OCI-LY7 (cell line): ENCODE results near the gene INSYN2B. TPM values are rescaled to one million over a fixed set of nuclear protein-coding genes. Genes with fewer than 3 reads are reported as not detected.

Experiments
- BruUV-seq: library from RNA; stranded (reverse); fragments of 400-500 nt; replicated peaks from 2 replicates; lab custom pipeline; 2021; lab: Mats Ljungman, UMichigan
- CTCF ChIA-PET: fragments of 300-600 bp; sonication (Branson Sonifier 250); formaldehyde crosslinking; loops from one replicate; lab custom pipeline; 2022; ENCODE audit warnings: antibody characterized with exemption; ENCODE audit not compliant: unreplicated experiment; lab: Charles Lee
- POLR2A ChIA-PET: fragments of 300-600 bp; sonication (Branson Sonifier 250); formaldehyde crosslinking; loops from one replicate; lab custom pipeline; 2022; ENCODE audit warnings: antibody characterized with exemption; lab: Charles Lee
- DNase-seq: peaks from one replicate; pipeline ENCODE4 v3.0.0-alpha.2; 2015; ENCODE audit warnings: low spot score
- H2AFZ ChIP-seq: fragments of 200-600 bp; sonication (generic), shearing (Covaris generic); 2 replicates; pipeline ENCODE4 v1.6.1; 2014; ENCODE audit warnings: mild to moderate bottlenecking, antibody characterized with exemption, low read length, moderate library complexity
- H3K27ac ChIP-seq: fragments of 200-600 bp; sonication (generic); 2 replicates; pipeline ENCODE4 v1.5.1; 2014; ENCODE audit warnings: mixed run types, low read depth, mild to moderate bottlenecking, moderate library complexity, low read length, inconsistent platforms; ENCODE audit not compliant: poor library complexity, severe bottlenecking
- H3K36me3 ChIP-seq: fragments of 200-600 bp; sonication (generic); 2 replicates; pipeline ENCODE4 v1.6.1; 2014; ENCODE audit warnings: mild to moderate bottlenecking, antibody characterized with exemption, low read length, moderate library complexity, mixed read lengths; ENCODE audit not compliant: insufficient read depth
- H3K4me1 ChIP-seq: fragments of 200-600 bp; sonication (generic); 2 replicates; pipeline ENCODE4 v1.5.1; 2014; ENCODE audit warnings: mild to moderate bottlenecking, low read length; ENCODE audit not compliant: insufficient read depth, poor library complexity, severe bottlenecking
- H3K4me2 ChIP-seq: fragments of 200-600 bp; sonication (generic); 2 replicates; pipeline ENCODE4 v1.6.1; 2014; ENCODE audit warnings: mild to moderate bottlenecking, low read length
- H3K4me3 ChIP-seq: fragments of 200-600 bp; sonication (generic); 2 replicates; pipeline ENCODE4 v1.5.1; 2014; ENCODE audit warnings: mild to moderate bottlenecking, low read depth, low read length; ENCODE audit not compliant: poor library complexity, severe bottlenecking
- H3K79me2 ChIP-seq: fragments of 200-600 bp; sonication (generic); 2 replicates; pipeline ENCODE4 v1.6.1; 2016; ENCODE audit warnings: low read depth, mild to moderate bottlenecking, low read length, moderate library complexity, mixed read lengths; ENCODE audit not compliant: insufficient read depth
- H3K9me2 ChIP-seq: fragments of 200-600 bp; sonication (generic); 2 replicates; pipeline ENCODE4 v1.6.1; 2016; ENCODE audit warnings: mild to moderate bottlenecking, low read length, mixed read lengths; ENCODE audit not compliant: insufficient read depth
- H3K9me3 ChIP-seq: fragments of 200-600 bp; sonication (generic); 2 replicates; pipeline ENCODE4 v1.6.1; 2014; ENCODE audit warnings: mild to moderate bottlenecking, mixed run types, low read length, mixed read lengths
- H4K20me1 ChIP-seq: fragments of 200-600 bp; sonication (generic); 2 replicates; pipeline ENCODE4 v1.6.1; 2014; ENCODE audit warnings: mild to moderate bottlenecking, antibody characterized with exemption, low read length, moderate library complexity, mixed read lengths; ENCODE audit not compliant: insufficient read depth
- CTCF ChIP-seq: fragments of 200-600 bp; sonication (generic); conservative IDR thresholded peaks from 2 replicates; pipeline ENCODE4 v1.5.1; 2014; ENCODE audit warnings: mild to moderate bottlenecking, antibody characterized with exemption, low read length, moderate library complexity, mixed read lengths
- EZH2phosphoT487 ChIP-seq: fragments of 200-600 bp; sonication (generic); IDR thresholded peaks from 2 replicates; pipeline ENCODE4 v1.6.1; 2018; ENCODE audit warnings: low read depth, borderline replicate concordance, mild to moderate bottlenecking, mixed run types, antibody characterized with exemption, low read length, moderate library complexity, mixed read lengths
- intact Hi-C: fragments of 100-400 bp; cut with micrococcal nuclease; formaldehyde crosslinking; loops from one replicate; pipeline ENCODE4 v1.10.0; 2022; ENCODE audit not compliant: unreplicated experiment
- total RNA-seq, 2 experiments: library from RNA; depleted of rRNA in 1 of 2; stranded (reverse); fragments of >200 nt in 1 of 2; shearing (Covaris generic) in 1 of 2; gene quantifications; 2 replicates each; pipeline ENCODE4 v1.2.3, GENCODE V29; 2014 to 2022

The INSYN2B gene
- total RNA-seq, 2 experiments from 2014 or later = not detected

- no peaks in the 10 kb centered on the region for H4K20me1 ChIP-seq
- H3K27ac ChIP-seq = no peak overlapping the region
- H3K4me3 ChIP-seq = no peak overlapping the region
- intact Hi-C loops = no loop called here
- H3K9me3 ChIP-seq = no peaks in the 10 kb centered on the region
- BruUV-seq = no TSS peak
- H3K9me2 ChIP-seq = no peaks in the 10 kb centered on the region
- H2AFZ ChIP-seq = no peak overlapping the region
- H3K36me3 ChIP-seq = no peaks in the 10 kb centered on the region
- no peaks in the 10 kb centered on the region for H3K4me1 ChIP-seq
- no peak overlapping the region for H3K4me2 ChIP-seq
- ChIA-PET POLR2A (interaction anchor here (0.7 kb wide), 2 partner anchors 153 to 1251 kb away, joined by 3 to 4 read pairs; no protein-coding TSS in a partner anchor), CTCF (no interaction called here)
- TF ChIP-seq EZH2phosphoT487 (no peak), CTCF (no peak)
- no peaks in the 10 kb centered on the region for H3K79me2 ChIP-seq
- DNase-seq = no peak
Measured at GRCh38 chr5:169917500-169917899, 62.8 kb downstream of the INSYN2B start.

- POLR2A ChIA-PET = no interaction called here
- Histone ChIP-seq H3K36me3 (no peaks in the 10 kb centered on the region), H3K9me3 (no peaks in the 10 kb centered on the region), H3K79me2 (no peaks in the 10 kb centered on the region), H3K4me3 (no peak overlapping the region), H4K20me1 (no peaks in the 10 kb centered on the region), H3K9me2 (no peaks in the 10 kb centered on the region), H3K27ac (no peak overlapping the region), H3K4me2 (no peak overlapping the region), H3K4me1 (no peaks in the 10 kb centered on the region), H2AFZ (no peak overlapping the region)
- TF ChIP-seq CTCF (no peak), EZH2phosphoT487 (no peak)
- no TSS peak for BruUV-seq
- intact Hi-C loops = no loop called here
- CTCF ChIA-PET = no interaction called here
- DNase-seq = no peak
Measured at GRCh38 chr5:169914766-169915165, 65.5 kb downstream of the INSYN2B start.

GRCh38 chr5:169913479-169913878 is 66.8 kb downstream of the INSYN2B start:
- no TSS peak for BruUV-seq
- Histone ChIP-seq H3K79me2 (no peaks in the 10 kb centered on the region), H4K20me1 (no peaks in the 10 kb centered on the region), H3K27ac (no peak overlapping the region), H2AFZ (no peak overlapping the region), H3K4me3 (no peak overlapping the region), H3K36me3 (no peaks in the 10 kb centered on the region), H3K9me3 (no peaks in the 10 kb centered on the region), H3K9me2 (no peaks in the 10 kb centered on the region), H3K4me2 (no peak overlapping the region), H3K4me1 (no peaks in the 10 kb centered on the region)
- intact Hi-C loops = no loop called here
- CTCF ChIA-PET = no interaction called here
- TF ChIP-seq CTCF (no peak), EZH2phosphoT487 (no peak)
- POLR2A ChIA-PET = interaction anchor here (0.8 to 1.1 kb wide), 3 partner anchors 11 to 219 kb away, joined by 3 read pairs; no protein-coding TSS in a partner anchor
- DNase-seq = no peak
